Activated CD4-positive, alpha-beta T cell treated with anti-CD3 and anti-CD28 coated beads, Interleukin-2, amount 50 U/mL, for 48 hours (primary cell): ENCODE data around the gene TMEM259.

ENCODE experiments used
- DNase-seq, 2 experiments: peaks; one replicate each; pipeline ENCODE4 v3.0.0-alpha.2; 2020

The TMEM259 gene

DNA sequence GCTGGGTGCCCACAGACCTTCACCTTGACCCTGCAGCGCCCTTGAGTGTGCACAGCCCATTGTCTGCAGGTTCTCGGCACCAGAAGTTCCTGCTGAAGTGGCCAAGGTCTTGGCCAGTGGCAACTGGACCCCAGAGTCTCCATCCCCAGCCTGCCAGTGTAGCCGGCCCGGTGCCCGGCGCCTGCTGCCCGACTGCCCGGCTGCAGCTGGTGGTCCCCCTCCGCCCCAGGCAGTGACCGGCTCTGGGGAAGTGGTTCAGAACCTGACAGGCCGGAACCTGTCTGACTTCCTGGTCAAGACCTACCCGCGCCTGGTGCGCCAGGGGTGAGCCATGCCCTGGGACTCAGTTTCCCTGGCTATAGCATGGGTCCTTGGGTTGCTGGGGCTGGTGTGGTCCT is 34.1 kb upstream of the TMEM259 start:
- no peak for DNase-seq

DNA sequence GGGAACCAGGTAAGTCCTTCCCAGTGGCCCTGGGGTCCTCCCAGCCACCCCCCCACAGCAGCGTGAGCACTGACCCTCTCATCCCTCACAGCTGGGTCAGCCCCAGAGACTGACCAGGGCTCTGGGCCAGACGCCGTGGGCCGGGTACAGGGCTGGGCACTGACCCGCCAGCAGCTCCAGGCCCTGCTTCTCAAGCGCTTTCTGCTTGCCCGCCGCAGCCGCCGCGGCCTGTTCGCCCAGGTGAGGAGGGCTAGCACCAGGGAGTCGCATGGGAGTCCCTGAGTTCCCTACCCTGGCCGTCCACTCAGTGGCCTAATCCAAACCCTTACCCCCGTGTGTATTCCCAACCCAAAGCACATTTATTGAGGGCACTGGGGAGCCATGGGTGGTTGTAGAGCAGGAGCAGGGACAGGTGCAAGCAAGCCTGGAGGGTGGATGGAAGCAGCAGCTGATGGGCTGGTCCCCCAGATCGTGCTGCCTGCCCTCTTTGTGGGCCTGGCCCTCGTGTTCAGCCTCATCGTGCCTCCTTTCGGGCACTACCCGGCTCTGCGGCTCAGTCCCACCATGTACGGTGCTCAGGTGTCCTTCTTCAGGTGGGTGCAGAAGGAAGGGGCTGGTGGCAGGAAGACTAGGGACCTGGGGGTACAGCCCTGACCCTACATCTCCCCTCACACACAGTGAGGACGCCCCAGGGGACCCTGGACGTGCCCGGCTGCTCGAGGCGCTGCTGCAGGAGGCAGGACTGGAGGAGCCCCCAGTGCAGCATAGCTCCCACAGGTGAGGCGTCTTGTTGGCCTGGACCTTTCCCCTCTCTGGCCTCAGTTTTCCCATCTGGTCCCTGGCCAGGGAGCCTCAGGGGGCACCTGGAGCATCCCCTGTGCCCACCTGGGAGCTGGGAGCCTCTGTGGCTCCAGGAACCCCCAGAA is 33.4 kb upstream of the TMEM259 start:
- DNase-seq: no peak

DNA sequence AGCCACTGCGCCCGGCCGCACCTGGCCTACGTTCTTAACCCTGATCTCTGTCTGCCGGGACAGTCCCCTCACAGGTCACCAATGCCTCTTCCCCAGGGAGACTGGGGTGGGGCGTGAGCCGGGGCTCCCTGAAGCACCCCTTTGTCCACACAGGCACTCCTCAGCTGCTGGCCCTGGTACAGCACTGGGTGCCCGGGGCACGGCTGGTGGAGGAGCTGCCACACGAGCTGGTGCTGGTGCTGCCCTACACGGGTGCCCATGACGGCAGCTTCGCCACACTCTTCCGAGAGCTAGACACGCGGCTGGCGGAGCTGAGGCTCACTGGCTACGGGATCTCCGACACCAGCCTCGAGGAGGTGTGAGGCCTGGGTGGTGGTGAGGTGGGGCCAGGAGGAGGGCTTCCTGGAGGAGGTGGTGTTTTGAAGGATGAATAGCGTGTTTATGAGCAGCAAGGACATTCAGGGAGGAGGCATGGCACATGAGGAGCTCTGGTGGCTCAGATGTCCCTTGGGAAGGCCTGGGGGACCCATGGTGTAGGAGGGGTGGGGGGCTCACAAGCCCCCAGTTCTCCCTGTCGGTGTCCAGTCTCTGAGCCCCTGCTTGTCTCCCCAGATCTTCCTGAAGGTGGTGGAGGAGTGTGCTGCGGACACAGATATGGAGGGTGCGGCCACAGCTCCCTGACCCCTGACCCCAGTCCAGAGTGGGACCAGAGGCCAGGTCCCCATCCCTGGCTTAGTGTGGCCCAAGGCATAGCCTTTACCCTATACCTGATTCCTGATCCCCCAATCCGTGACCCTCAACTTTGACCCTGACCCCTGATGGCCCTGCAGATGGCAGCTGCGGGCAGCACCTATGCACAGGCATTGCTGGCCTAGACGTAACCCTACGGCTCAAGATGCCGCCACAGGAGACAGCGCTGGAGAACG is 32.5 kb upstream of the TMEM259 start:
- no peak for DNase-seq

DNA sequence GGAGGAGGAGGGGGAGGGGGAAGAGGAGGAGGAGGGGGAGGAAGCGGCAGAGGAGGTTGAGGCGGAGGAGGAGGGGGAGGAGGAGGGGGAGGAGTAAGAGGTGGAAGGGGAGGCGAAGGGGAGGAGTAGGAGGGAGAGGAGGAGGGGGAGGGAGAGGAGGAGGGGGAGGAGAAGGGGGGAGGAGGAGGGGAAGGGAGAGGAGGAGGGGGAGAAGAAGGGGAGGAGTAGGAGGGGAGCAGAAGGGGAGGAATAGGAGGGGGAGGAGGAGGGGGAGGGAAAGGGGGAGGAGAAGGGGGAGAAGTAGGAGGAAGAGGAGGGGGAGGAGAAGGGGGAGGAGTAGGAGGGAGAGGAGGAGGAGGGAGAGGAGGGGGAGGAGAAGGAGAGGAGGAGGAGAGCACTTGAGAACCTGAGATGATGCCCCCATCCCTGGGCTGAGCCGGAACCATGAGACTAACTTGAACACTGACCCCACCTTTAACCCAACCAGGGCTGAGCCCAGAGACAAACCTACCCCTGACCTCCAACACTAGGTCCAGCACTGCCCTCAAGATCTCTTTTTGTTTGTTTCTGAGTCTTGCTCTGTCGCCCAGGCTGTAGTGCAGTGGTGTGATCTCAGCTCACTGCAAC is 31.5 kb upstream of the TMEM259 start:
- DNase-seq: no peak

DNA sequence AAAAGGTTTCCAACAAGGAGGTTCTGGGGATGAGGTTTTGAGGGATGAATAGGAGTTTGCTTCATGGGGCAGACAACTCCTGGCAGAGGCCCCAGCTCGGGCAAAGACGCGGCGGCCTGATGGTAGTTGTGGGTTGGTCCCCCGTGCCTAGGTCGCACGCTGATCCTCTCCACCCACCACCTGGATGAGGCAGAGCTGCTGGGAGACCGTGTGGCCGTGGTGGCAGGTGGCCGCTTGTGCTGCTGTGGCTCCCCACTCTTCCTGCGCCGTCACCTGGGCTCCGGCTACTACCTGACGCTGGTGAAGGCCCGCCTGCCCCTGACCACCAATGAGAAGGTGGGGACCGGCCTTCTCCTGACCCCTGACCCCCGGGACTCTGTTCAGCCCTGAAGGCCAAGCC is 30.9 kb upstream of the TMEM259 start:
- DNase-seq: no peak

DNA sequence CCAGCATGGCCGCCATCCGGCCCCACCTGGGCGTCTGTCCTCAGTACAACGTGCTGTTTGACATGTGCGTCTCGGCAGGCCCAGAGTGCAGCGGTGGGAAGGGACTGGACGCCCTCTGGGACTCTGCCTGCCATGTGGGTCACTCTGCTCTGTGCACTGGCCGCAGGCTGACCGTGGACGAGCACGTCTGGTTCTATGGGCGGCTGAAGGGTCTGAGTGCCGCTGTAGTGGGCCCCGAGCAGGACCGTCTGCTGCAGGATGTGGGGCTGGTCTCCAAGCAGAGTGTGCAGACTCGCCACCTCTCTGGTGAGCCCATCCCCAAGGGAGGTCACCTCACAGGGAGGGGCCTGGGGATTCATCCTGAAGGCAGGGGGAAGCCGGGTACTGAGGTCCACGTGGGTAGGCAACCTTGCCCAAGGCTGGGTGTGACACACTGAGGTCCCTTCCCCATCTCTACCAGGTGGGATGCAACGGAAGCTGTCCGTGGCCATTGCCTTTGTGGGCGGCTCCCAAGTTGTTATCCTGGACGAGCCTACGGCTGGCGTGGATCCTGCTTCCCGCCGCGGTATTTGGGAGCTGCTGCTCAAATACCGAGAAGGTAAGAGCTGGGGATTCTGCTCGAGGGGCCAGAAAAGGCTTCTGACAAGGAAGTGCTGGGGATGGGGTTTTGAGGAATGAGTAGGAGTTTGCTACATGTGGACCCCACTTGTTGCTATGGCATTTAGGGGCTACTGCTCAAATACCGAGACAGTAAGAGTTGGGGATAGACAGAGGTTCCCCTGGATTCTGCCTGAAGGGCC is 30.3 kb upstream of the TMEM259 start:
- no peak for DNase-seq

DNA sequence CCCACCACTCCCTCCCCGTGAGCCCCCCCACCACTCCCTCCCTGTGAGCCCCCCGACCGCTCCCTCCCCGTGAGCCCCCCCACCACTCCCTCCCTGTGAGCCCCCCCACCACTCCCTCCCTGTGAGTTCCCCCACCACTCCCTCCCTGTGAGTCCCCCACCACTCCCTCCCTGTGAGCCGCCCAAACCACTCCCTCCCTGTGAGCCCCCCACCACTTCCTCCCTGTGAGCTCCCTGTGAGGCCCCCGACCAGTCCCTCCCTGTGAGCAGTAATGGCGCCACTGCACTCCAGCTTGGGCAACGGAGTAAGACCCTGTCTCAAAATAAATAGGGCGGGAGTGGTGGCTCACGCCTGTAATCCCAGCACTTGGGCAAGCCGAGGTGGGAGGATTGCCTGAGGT is 28.9 kb upstream of the TMEM259 start:
- no peak for DNase-seq

DNA sequence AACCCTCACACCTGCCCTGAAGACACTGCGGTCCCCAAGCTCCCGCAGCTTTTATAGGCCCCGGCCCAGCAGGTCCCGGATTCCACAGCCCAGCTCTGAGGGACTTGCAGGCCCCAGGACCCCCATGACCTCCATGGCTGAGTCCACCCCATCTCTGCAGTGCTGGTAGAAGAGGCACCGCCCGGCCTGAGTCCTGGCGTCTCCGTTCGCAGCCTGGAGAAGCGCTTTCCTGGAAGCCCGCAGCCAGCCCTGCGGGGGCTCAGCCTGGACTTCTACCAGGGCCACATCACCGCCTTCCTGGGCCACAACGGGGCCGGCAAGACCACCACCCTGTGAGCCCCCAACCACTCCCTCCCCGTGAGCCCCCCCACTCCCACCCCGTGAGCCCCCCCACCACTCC is 28.2 kb upstream of the TMEM259 start:
- no peak for DNase-seq

DNA sequence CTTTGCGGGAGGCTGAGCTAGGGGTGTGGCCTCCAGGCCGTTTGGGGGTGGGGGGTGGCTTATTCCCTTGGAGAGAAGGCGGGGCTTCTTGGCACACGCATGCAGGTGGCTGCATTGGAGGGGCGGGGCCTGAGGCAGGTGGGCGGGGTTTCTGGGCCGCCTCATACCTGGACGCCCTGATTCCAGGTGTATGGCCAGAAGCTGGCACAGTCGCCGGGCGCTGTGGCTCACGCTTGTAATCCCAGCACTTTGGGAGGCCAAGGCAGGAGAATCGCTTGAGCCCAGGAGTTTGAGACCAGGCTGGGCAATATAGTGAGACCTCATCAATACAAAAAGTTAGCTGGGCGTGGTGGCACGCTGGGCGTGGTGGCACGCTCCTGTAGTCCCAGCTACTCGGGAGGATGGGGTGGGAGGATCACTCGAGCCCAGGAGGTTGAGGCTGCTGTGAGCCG is 26.8 kb upstream of the TMEM259 start:
- DNase-seq: no peak

DNA sequence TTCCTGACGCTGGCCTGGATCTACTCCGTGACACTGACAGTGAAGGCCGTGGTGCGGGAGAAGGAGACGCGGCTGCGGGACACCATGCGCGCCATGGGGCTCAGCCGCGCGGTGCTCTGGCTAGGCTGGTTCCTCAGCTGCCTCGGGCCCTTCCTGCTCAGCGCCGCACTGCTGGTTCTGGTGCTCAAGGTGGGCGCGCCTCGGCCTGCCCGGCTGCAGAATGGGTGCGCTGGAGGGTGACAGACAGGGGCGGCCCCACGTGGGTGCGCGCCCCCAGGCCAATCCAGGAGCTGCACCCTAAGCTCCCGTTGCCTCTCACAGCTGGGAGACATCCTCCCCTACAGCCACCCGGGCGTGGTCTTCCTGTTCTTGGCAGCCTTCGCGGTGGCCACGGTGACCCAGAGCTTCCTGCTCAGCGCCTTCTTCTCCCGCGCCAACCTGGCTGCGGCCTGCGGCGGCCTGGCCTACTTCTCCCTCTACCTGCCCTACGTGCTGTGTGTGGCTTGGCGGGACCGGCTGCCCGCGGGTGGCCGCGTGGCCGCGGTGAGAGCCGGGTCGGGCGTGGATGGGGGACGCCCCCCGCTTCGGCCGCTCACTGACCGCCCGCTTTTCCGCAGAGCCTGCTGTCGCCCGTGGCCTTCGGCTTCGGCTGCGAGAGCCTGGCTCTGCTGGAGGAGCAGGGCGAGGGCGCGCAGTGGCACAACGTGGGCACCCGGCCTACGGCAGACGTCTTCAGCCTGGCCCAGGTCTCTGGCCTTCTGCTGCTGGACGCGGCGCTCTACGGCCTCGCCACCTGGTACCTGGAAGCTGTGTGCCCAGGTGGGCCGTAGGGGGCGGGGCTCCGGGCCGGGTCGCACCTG is 26.1 kb upstream of the TMEM259 start:
- no peak for DNase-seq

DNA sequence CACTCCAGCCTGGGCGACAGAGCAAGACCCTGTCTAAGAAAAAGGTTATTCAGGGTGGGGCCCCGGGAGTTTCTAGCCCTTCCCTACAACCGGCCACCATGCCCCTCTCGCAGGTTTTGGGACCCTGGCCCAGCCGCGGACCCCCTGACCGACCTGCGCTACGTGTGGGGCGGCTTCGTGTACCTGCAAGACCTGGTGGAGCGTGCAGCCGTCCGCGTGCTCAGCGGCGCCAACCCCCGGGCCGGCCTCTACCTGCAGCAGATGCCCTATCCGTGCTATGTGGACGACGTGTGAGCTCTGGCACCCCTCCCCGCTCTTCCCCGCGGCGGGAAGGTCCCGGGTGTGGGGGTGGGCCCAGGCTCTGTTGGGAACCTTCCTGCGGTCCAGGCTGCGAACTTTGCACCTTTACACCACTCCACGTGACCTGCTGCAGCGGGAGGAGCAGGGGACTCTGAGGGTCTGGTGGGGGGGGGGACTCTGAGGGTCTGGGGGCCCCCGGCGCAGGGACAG is 25.2 kb upstream of the TMEM259 start:
- DNase-seq: no peak

DNA sequence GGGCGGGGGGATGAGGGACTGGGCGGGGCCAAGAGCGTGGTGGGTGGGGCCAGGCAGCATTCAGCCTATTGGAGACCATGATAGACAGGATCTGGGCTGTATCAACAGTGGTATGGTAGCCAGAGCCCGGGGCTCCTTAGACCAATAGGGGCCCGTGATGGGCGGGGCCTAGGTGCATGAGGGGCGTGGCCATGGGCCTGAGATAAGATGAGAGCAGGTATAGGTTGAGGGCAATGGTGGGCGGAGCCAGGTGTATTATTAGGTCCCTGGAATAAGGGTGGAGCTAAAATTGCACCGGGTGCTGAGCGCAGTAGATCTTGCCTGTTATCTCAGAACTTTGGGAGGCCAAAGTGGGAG is 24.3 kb upstream of the TMEM259 start:
- peak; percentile 74 to 80 for DNase-seq

DNA sequence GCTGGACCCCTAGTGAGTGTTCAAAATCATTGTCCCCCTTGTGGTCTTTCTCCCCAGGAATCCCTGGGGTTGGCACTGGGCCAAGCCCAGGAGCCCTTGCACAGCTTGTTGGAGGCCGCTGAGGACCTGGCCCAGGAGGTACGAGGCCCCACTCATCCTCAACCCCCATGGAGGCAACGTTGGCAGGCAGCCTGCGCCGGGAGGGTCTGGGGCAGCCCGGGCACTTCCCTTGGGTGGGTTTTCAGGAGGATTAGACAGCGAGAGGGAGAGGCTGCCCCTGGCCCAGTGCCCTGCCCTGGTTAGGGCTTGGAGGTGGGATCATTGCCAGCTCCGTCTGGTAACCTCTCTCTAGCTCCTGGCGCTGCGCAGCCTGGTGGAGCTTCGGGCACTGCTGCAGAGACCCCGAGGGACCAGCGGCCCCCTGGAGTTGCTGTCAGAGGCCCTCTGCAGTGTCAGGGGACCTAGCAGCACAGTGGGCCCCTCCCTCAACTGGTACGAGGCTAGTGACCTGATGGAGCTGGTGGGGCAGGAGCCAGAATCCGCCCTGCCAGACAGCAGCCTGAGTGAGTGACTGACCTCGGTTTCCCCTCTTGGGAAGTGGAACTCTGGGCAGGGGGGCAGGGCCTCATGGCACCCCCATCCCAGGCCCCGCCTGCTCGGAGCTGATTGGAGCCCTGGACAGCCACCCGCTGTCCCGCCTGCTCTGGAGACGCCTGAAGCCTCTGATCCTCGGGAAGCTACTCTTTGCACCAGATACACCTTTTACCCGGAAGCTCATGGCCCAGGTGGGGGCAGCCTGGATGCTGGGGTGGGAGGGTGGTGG is 22.0 kb upstream of the TMEM259 start:
- DNase-seq: no peak

DNA sequence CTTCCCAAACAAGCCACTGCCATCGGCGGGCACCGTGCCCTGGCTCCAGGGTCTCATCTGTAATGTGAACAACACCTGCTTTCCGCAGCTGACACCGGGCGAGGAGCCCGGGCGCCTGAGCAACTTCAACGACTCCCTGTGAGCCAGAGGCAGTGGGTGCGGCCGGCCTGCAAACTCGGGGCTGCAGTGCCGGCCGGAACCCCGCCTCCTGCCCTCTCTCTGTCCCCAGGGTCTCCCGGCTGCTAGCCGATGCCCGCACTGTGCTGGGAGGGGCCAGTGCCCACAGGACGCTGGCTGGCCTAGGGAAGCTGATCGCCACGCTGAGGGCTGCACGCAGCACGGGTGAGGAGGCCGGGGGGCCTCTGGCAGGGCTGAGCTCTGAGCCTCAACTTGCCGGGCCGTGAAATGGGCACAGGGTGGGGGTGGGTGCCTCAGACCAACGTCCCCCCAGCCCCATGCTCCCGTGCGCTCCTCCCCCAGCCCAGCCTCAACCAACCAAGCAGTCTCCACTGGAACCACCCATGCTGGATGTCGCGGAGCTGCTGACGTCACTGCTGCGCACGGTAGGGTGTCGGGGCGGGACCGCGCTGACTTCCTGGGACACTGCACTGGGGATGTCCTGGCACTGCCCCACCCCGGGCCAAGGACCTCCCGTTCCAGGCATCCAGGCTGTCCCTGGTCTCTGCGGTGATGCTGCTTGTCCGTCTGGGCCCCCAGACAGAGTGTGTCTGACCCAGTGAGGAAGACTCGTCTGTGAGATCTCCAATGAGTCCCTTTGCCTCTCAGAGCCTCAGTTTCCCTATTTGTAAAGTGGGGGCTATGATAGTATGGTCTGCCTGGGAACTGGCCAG is 21.1 kb upstream of the TMEM259 start:
- DNase-seq: no peak

DNA sequence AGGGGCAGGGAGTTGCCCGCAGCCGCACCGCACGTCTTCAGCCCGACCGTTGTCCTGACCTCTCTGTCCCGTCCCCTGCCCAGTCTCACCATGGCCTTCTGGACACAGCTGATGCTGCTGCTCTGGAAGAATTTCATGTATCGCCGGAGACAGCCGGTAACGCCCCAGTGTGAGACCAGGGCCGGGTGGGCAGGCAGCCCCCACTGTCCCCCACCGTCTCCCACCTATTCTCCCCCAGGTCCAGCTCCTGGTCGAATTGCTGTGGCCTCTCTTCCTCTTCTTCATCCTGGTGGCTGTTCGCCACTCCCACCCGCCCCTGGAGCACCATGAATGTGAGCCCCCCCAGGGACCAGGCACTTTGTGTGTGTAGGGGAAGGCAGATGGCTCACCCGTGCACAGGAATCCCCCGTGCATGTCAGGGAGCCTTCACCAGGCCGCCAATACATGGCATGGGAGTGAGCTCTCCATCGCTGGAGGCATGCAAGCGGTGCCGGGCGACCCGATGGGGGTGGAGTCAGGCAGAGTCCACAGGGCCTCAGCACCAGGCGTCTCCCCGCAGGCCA is 20.4 kb upstream of the TMEM259 start:
- no peak for DNase-seq

DNA sequence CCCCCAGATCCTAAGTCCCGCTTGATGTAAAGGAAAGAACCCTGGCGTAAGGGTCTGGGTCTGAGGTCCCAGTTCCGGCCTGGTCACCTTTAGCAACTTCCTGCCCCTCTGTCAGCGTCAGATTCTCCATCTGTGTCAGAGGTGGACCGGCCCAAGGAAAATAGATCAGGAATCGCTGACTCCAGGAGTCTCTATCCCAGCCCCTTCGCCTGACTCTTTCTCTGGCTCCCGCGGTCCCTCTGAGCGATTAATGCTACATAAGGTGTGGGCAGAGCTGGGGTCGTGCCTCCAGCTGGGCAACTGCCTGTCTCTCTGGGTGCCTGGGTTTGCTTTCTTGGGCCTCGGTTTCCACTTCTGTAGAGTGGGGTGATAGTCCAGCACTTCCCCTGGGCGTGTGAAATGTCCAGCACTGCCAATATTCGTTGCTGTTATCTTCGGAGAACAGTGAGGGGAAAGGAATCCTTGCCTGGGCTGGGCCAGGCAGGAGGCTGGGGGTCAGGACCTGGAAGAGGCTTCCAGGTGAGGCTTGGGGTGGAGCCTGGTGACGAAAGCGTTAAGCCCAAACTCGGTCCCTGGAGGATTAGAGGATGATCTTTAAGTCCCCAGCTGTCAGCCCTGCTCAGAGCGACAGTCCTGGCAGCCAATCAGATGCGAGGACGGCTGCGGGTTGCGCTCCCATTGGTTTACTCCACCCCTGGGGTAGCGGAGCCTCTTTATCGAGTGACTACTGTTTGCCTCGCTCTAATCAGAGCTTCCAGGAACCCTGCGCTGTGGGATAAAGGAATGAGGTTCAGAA is 19.8 kb upstream of the TMEM259 start:
- peak; percentile 93 to 95 for DNase-seq

DNA sequence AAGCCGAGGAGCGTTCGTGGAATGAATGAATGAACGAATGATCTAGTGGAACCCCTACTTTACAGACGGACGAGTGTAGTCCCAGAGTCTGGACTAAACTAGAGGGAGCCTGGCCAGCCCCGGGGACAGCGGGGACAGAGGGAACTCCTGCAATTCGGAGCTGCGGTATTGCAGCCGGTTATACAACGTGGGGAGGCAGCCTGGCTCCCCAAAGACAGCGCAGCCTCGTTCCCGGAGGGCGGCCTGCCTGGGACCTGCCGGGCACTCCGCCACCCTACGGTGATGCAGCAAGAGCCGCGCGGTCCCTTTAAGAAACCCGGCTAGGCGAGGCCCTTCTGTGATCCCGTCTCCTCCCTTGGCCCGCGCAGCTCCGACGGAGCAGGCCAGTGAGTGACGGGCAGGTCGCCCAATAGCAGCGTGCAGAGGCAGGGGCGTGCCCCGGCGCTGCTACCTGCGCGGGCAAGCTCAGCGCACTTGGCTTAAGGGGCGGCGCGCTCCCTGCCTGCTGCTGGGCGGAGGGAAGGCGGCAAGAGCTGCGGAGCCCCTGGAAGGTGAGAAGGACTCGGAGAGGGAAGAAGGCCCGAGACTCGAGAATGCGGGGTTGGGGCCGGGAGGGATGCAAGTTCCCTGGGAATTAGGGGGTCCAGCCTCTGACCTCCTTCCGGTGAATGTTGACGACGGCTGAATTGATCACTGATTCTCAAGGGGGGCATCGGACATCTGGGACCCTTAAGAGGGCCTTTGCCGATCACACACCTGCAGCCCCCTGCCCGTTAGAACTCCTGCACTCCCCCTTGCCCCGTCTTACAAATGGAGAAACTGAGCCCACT is 18.9 kb upstream of the TMEM259 start, which contains the start of gene ABCA7:
Gene ABCA7 (plus strand): TSS at position 462 of the 830 bp plus-strand sequence. CDS start 1,255 bp downstream, outside the sequence.
- DNase-seq: peak; percentile 100
